Mesothelial cell of epicardium (in vitro differentiated cells): ENCODE results near the gene NUDT16. TPM values are rescaled to one million over a fixed set of nuclear protein-coding genes. Genes with fewer than 3 reads are reported as not detected.

ENCODE experiments used
- DNase-seq, 2 experiments: peaks; one replicate each; pipeline ENCODE4 v3.0.0; 2021; ENCODE audit warnings: low spot score in 2 of 2; ENCODE audit not compliant: unreplicated experiment in 2 of 2
- H3K27ac Mint-ChIP-seq: 2 replicates; pipeline ENCODE4 v1.8.0; 2021; ENCODE audit warnings: mixed read lengths
- H3K27me3 Mint-ChIP-seq: 2 replicates; pipeline ENCODE4 v1.8.0; 2021; ENCODE audit warnings: low read depth, mixed read lengths
- H3K36me3 Mint-ChIP-seq: 2 replicates; pipeline ENCODE4 v1.8.0; 2021; ENCODE audit warnings: mixed read lengths
- H3K4me1 Mint-ChIP-seq: 2 replicates; pipeline ENCODE4 v1.8.0; 2021; ENCODE audit warnings: mixed read lengths
- H3K4me3 Mint-ChIP-seq: 2 replicates; pipeline ENCODE4 v1.8.0; 2021; ENCODE audit warnings: mild to moderate bottlenecking, moderate library complexity, mixed read lengths
- H3K9me3 Mint-ChIP-seq: 2 replicates; pipeline ENCODE4 v1.8.0; 2021; ENCODE audit warnings: mixed read lengths
- CTCF ChIP-seq: fragments of 200-600 bp; sonication (generic); IDR thresholded peaks from one replicate; pipeline ENCODE4 v1.5.0; 2021; ENCODE audit warnings: antibody characterized with exemption; ENCODE audit not compliant: unreplicated experiment
- total RNA-seq: library from RNA; stranded (reverse); gene quantifications from 3 replicates; pipeline ENCODE4 v1.2.1, GENCODE V29; 2021

The NUDT16 gene
- total RNA-seq, 1 donor from 2014 or later = 17.2 TPM

- no peak overlapping the region for H3K27ac Mint-ChIP-seq
- H3K27me3 Mint-ChIP-seq = peaks cover 18% of the 10 kb centered on the region
- DNase-seq = no peak
- no peak overlapping the region for H3K4me3 Mint-ChIP-seq
- no peaks in the 10 kb centered on the region for H3K36me3 Mint-ChIP-seq
- no peaks in the 10 kb centered on the region for H3K4me1 Mint-ChIP-seq
- peaks cover under 1% of the 10 kb centered on the region for H3K9me3 Mint-ChIP-seq
- no peak for TF ChIP-seq CTCF
Measured at GRCh38 chr3:131431754-131432153, 50.2 kb downstream of the NUDT16 start.

- Mint-ChIP-seq H3K27ac (no peak overlapping the region), H3K9me3 (peaks cover 7% of the 10 kb centered on the region), H3K4me1 (no peaks in the 10 kb centered on the region), H3K4me3 (no peak overlapping the region), H3K36me3 (no peaks in the 10 kb centered on the region), H3K27me3 (peaks cover 22% of the 10 kb centered on the region)
- no peak for TF ChIP-seq CTCF
- no peak for DNase-seq
Measured at GRCh38 chr3:131432441-131432840, 50.9 kb downstream of the NUDT16 start.

GRCh38 chr3:131435000-131435399 is 53.4 kb downstream of the NUDT16 start:
- Mint-ChIP-seq H3K4me3 (no peak overlapping the region), H3K9me3 (peaks cover 7% of the 10 kb centered on the region), H3K27me3 (peaks cover 17% of the 10 kb centered on the region), H3K36me3 (no peaks in the 10 kb centered on the region), H3K27ac (no peak overlapping the region), H3K4me1 (no peaks in the 10 kb centered on the region)
- no peak for TF ChIP-seq CTCF
- DNase-seq = no peak

Other genes with a start within 250 kb of the NUDT16 start
- gene MRPL3, start 121.2 kb downstream of the NUDT16 start, total RNA-seq = 77.5 to 77.7 TPM (median 77.7 TPM) in 3 replicates